ENCODE measurements around the gene UCN2. TPM values are rescaled to one million over a fixed set of nuclear protein-coding genes. Genes with fewer than 3 reads are reported as not detected.

UCN2 gene
- total and polyA plus RNA-seq, 9 of the 15 experiments (the other 6 are each of a cell fraction or from before 2014, with no cell fraction given) = 0.08 to 0.11 TPM; not detected in 7

DNA sequence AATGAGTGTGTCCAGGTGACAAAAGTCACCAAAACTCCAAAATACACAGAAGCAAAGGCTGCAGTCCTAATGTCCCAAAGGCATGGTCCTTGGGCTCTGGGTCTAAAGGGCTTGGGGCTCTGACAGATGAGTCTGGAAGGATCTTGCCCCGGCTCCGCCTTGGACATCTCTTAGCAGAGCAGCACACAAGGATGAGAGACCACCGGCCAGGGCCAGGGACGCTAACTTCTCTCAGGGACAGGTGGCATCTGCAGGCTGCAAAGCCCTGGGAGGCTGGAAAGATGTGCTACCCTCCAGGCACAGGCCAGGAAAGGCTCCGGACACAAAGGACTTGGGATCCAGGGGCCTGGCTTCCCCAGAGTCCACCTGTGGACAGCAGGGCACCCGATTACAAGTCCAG is 45.5 kb downstream of the UCN2 start (continued):
- TF ChIP-seq, protein P1, sequence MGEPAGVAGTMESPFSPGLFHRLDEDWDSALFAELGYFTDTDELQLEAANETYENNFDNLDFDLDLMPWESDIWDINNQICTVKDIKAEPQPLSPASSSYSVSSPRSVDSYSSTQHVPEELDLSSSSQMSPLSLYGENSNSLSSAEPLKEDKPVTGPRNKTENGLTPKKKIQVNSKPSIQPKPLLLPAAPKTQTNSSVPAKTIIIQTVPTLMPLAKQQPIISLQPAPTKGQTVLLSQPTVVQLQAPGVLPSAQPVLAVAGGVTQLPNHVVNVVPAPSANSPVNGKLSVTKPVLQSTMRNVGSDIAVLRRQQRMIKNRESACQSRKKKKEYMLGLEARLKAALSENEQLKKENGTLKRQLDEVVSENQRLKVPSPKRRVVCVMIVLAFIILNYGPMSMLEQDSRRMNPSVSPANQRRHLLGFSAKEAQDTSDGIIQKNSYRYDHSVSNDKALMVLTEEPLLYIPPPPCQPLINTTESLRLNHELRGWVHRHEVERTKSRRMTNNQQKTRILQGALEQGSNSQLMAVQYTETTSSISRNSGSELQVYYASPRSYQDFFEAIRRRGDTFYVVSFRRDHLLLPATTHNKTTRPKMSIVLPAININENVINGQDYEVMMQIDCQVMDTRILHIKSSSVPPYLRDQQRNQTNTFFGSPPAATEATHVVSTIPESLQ (CRISPR knock-in tag; IDR thresholded peaks at IDR 0.05) = no peak
- TF ChIP-seq TCF7 (IDR thresholded peaks at IDR 0.05; ENCODE audit: borderline replicate concordance) (no peak), PPARD (CRISPR knock-in tag; IDR thresholded peaks at IDR 0.05) (no peak), MAFF (IDR thresholded peaks at IDR 0.05; ENCODE audit: low read length) (no peak), HEY1 (CRISPR knock-in tag; IDR thresholded peaks at IDR 0.05; ENCODE audit: borderline replicate concordance) (no peak), PTRF (tag; IDR thresholded peaks at IDR 0.05) (no peak), ZNF217 (CRISPR knock-in tag; IDR thresholded peaks at IDR 0.05) (no peak), ZNF830 (CRISPR knock-in tag; IDR thresholded peaks at IDR 0.05) (no peak), ELF4 (CRISPR knock-in tag; IDR thresholded peaks at IDR 0.05) (no peak), CBX5 (IDR thresholded peaks at IDR 0.05; ENCODE audit: borderline replicate concordance, low read depth) (no peak), RCOR1 (IDR thresholded peaks at IDR 0.05; ENCODE audit: borderline replicate concordance in 1 of 2, low read depth in 2 of 2, low read length in 2 of 2) (no peak)
- TF ChIP-seq, protein P2, sequence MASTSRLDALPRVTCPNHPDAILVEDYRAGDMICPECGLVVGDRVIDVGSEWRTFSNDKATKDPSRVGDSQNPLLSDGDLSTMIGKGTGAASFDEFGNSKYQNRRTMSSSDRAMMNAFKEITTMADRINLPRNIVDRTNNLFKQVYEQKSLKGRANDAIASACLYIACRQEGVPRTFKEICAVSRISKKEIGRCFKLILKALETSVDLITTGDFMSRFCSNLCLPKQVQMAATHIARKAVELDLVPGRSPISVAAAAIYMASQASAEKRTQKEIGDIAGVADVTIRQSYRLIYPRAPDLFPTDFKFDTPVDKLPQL (IDR thresholded peaks at IDR 0.05; ENCODE audit: extremely low read depth, insufficient read length) = no peak

All from K562 (cell line).